ENCODE measurements around the gene DHFR.

- TF ChIP-seq CTCF (conservative IDR thresholded peaks at IDR 0.05 in 1 of 2, IDR thresholded peaks at IDR 0.05 in 1 of 2; ENCODE audit: extremely low read depth in 1 of 2, insufficient read depth in 1 of 2, low read depth in 1 of 2, low read length in 2 of 2) (no peak), EZH2 (IDR thresholded peaks at IDR 0.05; ENCODE audit: borderline replicate concordance, low read length) (no peak)
Measured at GRCh38 chr5:80641353-80641752, 13.4 kb downstream of the DHFR start.
